ENCODE data around the gene NEGR1. TPM values are rescaled to one million over a fixed set of nuclear protein-coding genes. Genes with fewer than 3 reads are reported as not detected.

NEGR1 gene
- total and polyA plus RNA-seq, 7 experiments from 2014 or later, result 0.08 to 1.2 TPM; not detected in 5

- H3K36me3 Mint-ChIP-seq, result no peaks in the 10 kb centered on the region
Observed at GRCh38 chr1:71510725-71511124, 771.6 kb downstream of the NEGR1 start.

GRCh38 chr1:71509051-71509595 lies 773.2 kb downstream of the NEGR1 start:
- no peak for ATAC-seq

More at GRCh38 chr1:71510725-71511124, 771.6 kb downstream of the NEGR1 start:
- H3K27ac ChIP-seq (ENCODE audit: low read depth, low read length), result no peak overlapping the region
- H3K4me3 ChIP-seq (ENCODE audit: low read length), result no peak overlapping the region
- Mint-ChIP-seq H3K4me3 (no peak overlapping the region), H3K27ac (no peak overlapping the region), H3K27me3 (no peaks in the 10 kb centered on the region), H3K9me3 (peaks cover 0 to 17% (median 0%) of the 10 kb centered on the region in 11 donors), H3K4me1 (no peaks in the 10 kb centered on the region)
- ATAC-seq, result no peak
- no peak for DNase-seq
- no peaks in the 10 kb centered on the region for H3K36me3 ChIP-seq (ENCODE audit: control insufficient read depth in 2 of 3, insufficient read depth in 3 of 3, low read length in 3 of 3)
- ChIA-PET CTCF (no interaction called here), POLR2A (no interaction called here)
- no peaks in the 10 kb centered on the region for H3K9me3 ChIP-seq (ENCODE audit: control insufficient read depth in 2 of 3, low read length in 3 of 3)
- H3K4me1 ChIP-seq (ENCODE audit: control insufficient read depth in 2 of 2, insufficient read depth in 2 of 2, low read length in 2 of 2), result no peaks in the 10 kb centered on the region
- no peaks in the 10 kb centered on the region for H3K27me3 ChIP-seq (ENCODE audit: control insufficient read depth in 2 of 2, insufficient read depth in 2 of 2, low read length in 2 of 2)
- intact Hi-C loops (cut with micrococcal nuclease), result no loop called here

GRCh38 chr1:71502006-71502405 lies 780.3 kb downstream of the NEGR1 start:
- DNase-seq (no peak), ATAC-seq (no peak)
- peaks cover 0 to 5% (median 0%) of the 10 kb centered on the region in 5 donors for H3K27me3 Mint-ChIP-seq
- no peak overlapping the region for H3K4me3 Mint-ChIP-seq
- POLR2A ChIA-PET, result no interaction called here
- no peaks in the 10 kb centered on the region for H3K36me3 Mint-ChIP-seq
- no peak overlapping the region for H3K4me3 ChIP-seq (ENCODE audit: low read length)
- H3K4me1 ChIP-seq (ENCODE audit: control insufficient read depth in 2 of 2, insufficient read depth in 2 of 2, low read length in 2 of 2), result no peaks in the 10 kb centered on the region
- CTCF ChIA-PET, result no interaction called here
- H3K9me3 Mint-ChIP-seq, result peaks cover 0 to 14% (median 5%) of the 10 kb centered on the region in 11 donors
- no peak overlapping the region for H3K27ac Mint-ChIP-seq
- H3K36me3 ChIP-seq (ENCODE audit: control insufficient read depth in 2 of 3, insufficient read depth in 3 of 3, low read length in 3 of 3), result no peaks in the 10 kb centered on the region
- intact Hi-C loops (cut with micrococcal nuclease), result no loop called here
- H3K27ac ChIP-seq (ENCODE audit: low read depth, low read length), result no peak overlapping the region
- H3K4me1 Mint-ChIP-seq, result no peaks in the 10 kb centered on the region
- no peaks in the 10 kb centered on the region for H3K27me3 ChIP-seq (ENCODE audit: control insufficient read depth in 2 of 2, insufficient read depth in 2 of 2, low read length in 2 of 2)
- no peaks in the 10 kb centered on the region for H3K9me3 ChIP-seq (ENCODE audit: control insufficient read depth in 2 of 3, low read length in 3 of 3)

More at GRCh38 chr1:71509051-71509595, 773.2 kb downstream of the NEGR1 start:
- POLR2A ChIA-PET, result no interaction called here
- Histone ChIP-seq H3K27ac (ENCODE audit: low read depth, low read length) (no peak overlapping the region), H3K36me3 (ENCODE audit: control insufficient read depth in 2 of 3, insufficient read depth in 3 of 3, low read length in 3 of 3) (no peaks in the 10 kb centered on the region), H3K9me3 (ENCODE audit: control insufficient read depth in 2 of 3, low read length in 3 of 3) (no peaks in the 10 kb centered on the region), H3K4me3 (ENCODE audit: low read length) (no peak overlapping the region), H3K27me3 (ENCODE audit: control insufficient read depth in 2 of 2, insufficient read depth in 2 of 2, low read length in 2 of 2) (no peaks in the 10 kb centered on the region), H3K4me1 (ENCODE audit: control insufficient read depth in 2 of 2, insufficient read depth in 2 of 2, low read length in 2 of 2) (no peaks in the 10 kb centered on the region)
- no peaks in the 10 kb centered on the region for H3K27me3 Mint-ChIP-seq
- intact Hi-C loops (cut with micrococcal nuclease), result no loop called here
- H3K9me3 Mint-ChIP-seq, result peaks cover 0 to 17% (median 3%) of the 10 kb centered on the region in 11 donors
- CTCF ChIA-PET, result no interaction called here
- no peaks in the 10 kb centered on the region for H3K4me1 Mint-ChIP-seq
- H3K36me3 Mint-ChIP-seq, result no peaks in the 10 kb centered on the region
- H3K27ac Mint-ChIP-seq, result no peak overlapping the region
- H3K4me3 Mint-ChIP-seq, result no peak overlapping the region
- no peak for DNase-seq

GRCh38 chr1:71498542-71498941 lies 783.8 kb downstream of the NEGR1 start:
- no peak overlapping the region for H3K4me3 Mint-ChIP-seq
- H3K4me1 Mint-ChIP-seq, result no peaks in the 10 kb centered on the region
- no peak for DNase-seq
- H3K36me3 Mint-ChIP-seq, result no peaks in the 10 kb centered on the region
- peaks cover 0 to 13% (median 1%) of the 10 kb centered on the region in 11 donors for H3K9me3 Mint-ChIP-seq
- Histone ChIP-seq H3K9me3 (ENCODE audit: control insufficient read depth in 2 of 3, low read length in 3 of 3) (no peaks in the 10 kb centered on the region), H3K27me3 (ENCODE audit: control insufficient read depth in 2 of 2, insufficient read depth in 2 of 2, low read length in 2 of 2) (no peaks in the 10 kb centered on the region), H3K27ac (ENCODE audit: low read depth, low read length) (no peak overlapping the region), H3K36me3 (ENCODE audit: control insufficient read depth in 2 of 3, insufficient read depth in 3 of 3, low read length in 3 of 3) (no peaks in the 10 kb centered on the region), H3K4me1 (ENCODE audit: control insufficient read depth in 2 of 2, insufficient read depth in 2 of 2, low read length in 2 of 2) (no peaks in the 10 kb centered on the region), H3K4me3 (ENCODE audit: low read length) (no peak overlapping the region)
- H3K27me3 Mint-ChIP-seq, result peaks cover 0 to 5% (median 0%) of the 10 kb centered on the region in 5 donors
- H3K27ac Mint-ChIP-seq, result no peak overlapping the region
- no peak for ATAC-seq
- CTCF ChIA-PET, result no interaction called here
- POLR2A ChIA-PET, result no interaction called here
- intact Hi-C loops (cut with micrococcal nuclease), result no loop called here

DNA sequence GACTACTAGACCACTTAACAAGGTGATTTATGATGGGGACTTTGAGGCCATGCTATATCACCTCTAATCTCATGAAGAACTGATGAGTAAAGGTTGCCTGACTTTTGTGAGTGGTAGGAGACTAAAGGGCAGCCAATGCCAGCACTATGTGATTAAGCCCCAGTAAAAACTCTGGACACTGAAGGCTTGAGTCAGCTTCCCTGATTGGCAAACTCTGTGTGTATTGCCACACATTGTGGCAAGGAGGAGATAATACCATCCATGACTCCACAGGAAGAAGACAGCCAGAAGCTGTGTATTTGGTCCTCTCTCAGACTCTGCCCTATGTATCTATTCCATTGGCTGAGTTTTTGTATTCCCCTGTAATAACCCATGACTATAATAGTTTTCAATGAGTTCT lies 788.2 kb downstream of the NEGR1 start:
- DNase-seq (no peak), ATAC-seq (no peak)
- Mint-ChIP-seq H3K27me3 (no peaks in the 10 kb centered on the region), H3K27ac (no peak overlapping the region), H3K4me3 (no peak overlapping the region), H3K4me1 (no peaks in the 10 kb centered on the region), H3K9me3 (peaks cover 0 to 7% (median 0%) of the 10 kb centered on the region in 11 donors), H3K36me3 (no peaks in the 10 kb centered on the region)
- Histone ChIP-seq H3K9me3 (ENCODE audit: control insufficient read depth in 2 of 3, low read length in 3 of 3) (no peaks in the 10 kb centered on the region), H3K4me1 (ENCODE audit: control insufficient read depth in 2 of 2, insufficient read depth in 2 of 2, low read length in 2 of 2) (no peaks in the 10 kb centered on the region), H3K36me3 (ENCODE audit: control insufficient read depth in 2 of 3, insufficient read depth in 3 of 3, low read length in 3 of 3) (no peaks in the 10 kb centered on the region), H3K27me3 (ENCODE audit: control insufficient read depth in 2 of 2, insufficient read depth in 2 of 2, low read length in 2 of 2) (no peaks in the 10 kb centered on the region), H3K27ac (ENCODE audit: low read depth, low read length) (no peak overlapping the region), H3K4me3 (ENCODE audit: low read length) (no peak overlapping the region)
- intact Hi-C loops (cut with micrococcal nuclease), result no loop called here
- CTCF ChIA-PET, result no interaction called here
- POLR2A ChIA-PET, result no interaction called here

DNA sequence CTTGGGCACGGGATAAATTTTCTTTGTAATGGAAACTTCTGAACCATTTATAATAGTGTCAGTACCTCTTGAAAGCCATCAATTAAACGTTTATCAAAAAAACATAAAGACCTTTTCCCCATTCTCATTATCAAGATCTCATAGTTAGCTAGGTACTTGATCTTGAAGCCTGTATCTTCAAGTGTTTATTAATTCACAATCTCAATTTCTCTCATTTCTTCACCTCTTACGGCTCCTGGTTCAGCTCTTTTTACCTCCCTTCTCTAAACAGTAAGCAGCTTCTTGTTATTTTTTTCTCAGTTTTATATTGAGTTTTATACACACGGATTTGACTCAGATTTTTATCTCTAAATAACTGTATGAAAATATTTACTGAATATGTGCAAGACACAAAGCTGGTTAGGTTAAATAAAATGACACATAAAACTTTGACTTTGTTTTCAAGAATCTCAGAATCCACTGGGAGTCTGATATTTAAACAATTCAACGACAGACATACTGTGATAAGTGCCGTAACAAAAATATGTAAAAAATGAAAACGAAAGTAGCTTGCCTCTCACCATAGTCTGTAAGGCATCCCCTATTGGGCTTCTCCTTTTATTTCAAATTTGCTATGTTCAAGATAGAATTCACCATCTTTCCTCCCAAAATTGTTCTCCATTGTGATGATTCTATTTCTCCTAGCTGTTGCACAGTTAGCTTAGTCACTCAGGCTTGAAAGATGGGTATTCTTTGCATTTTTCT lies 789.9 kb downstream of the NEGR1 start:
- no peaks in the 10 kb centered on the region for H3K4me1 Mint-ChIP-seq
- no peak for ATAC-seq
- no peak overlapping the region for H3K4me3 Mint-ChIP-seq
- no peak overlapping the region for H3K27ac Mint-ChIP-seq
- CTCF ChIA-PET, result no interaction called here
- Histone ChIP-seq H3K27me3 (ENCODE audit: control insufficient read depth in 2 of 2, insufficient read depth in 2 of 2, low read length in 2 of 2) (no peaks in the 10 kb centered on the region), H3K9me3 (ENCODE audit: control insufficient read depth in 2 of 3, low read length in 3 of 3) (no peaks in the 10 kb centered on the region), H3K27ac (ENCODE audit: low read depth, low read length) (no peak overlapping the region), H3K4me1 (ENCODE audit: control insufficient read depth in 2 of 2, insufficient read depth in 2 of 2, low read length in 2 of 2) (no peaks in the 10 kb centered on the region), H3K36me3 (ENCODE audit: control insufficient read depth in 2 of 3, insufficient read depth in 3 of 3, low read length in 3 of 3) (no peaks in the 10 kb centered on the region), H3K4me3 (ENCODE audit: low read length) (no peak overlapping the region)
- DNase-seq, result no peak
- peaks cover 0 to 7% (median 0%) of the 10 kb centered on the region in 11 donors for H3K9me3 Mint-ChIP-seq
- no peaks in the 10 kb centered on the region for H3K36me3 Mint-ChIP-seq
- POLR2A ChIA-PET, result no interaction called here
- intact Hi-C loops (cut with micrococcal nuclease), result no loop called here
- no peaks in the 10 kb centered on the region for H3K27me3 Mint-ChIP-seq

- no peaks in the 10 kb centered on the region for H3K27me3 Mint-ChIP-seq
- intact Hi-C loops (cut with micrococcal nuclease), result no loop called here
- no peak overlapping the region for H3K4me3 Mint-ChIP-seq
- Histone ChIP-seq H3K4me3 (ENCODE audit: low read length) (no peak overlapping the region), H3K36me3 (ENCODE audit: control insufficient read depth in 2 of 3, insufficient read depth in 3 of 3, low read length in 3 of 3) (no peaks in the 10 kb centered on the region), H3K27ac (ENCODE audit: low read depth, low read length) (no peak overlapping the region), H3K9me3 (ENCODE audit: control insufficient read depth in 2 of 3, low read length in 3 of 3) (no peaks in the 10 kb centered on the region), H3K27me3 (ENCODE audit: control insufficient read depth in 2 of 2, insufficient read depth in 2 of 2, low read length in 2 of 2) (no peaks in the 10 kb centered on the region), H3K4me1 (ENCODE audit: control insufficient read depth in 2 of 2, insufficient read depth in 2 of 2, low read length in 2 of 2) (no peaks in the 10 kb centered on the region)
- CTCF ChIA-PET, result no interaction called here
- peaks cover 0 to 6% (median 0%) of the 10 kb centered on the region in 11 donors for H3K9me3 Mint-ChIP-seq
- H3K27ac Mint-ChIP-seq, result no peak overlapping the region
- no peaks in the 10 kb centered on the region for H3K36me3 Mint-ChIP-seq
- POLR2A ChIA-PET, result no interaction called here
- ATAC-seq (no peak), DNase-seq (no peak)
- no peaks in the 10 kb centered on the region for H3K4me1 Mint-ChIP-seq
Observed at GRCh38 chr1:71490432-71490831, 791.9 kb downstream of the NEGR1 start.

Measured in naive thymus-derived CD4-positive, alpha-beta T cell (primary cell).